Hematopoietic multipotent progenitor cell treated with erythropoietin and hydrocortisone succinate and interleukin-3 and kit ligand, for 15 days (in vitro differentiated cells): ENCODE measurements around the gene LRRFIP2.
"Not testable (repeated sequence)": the region's sequence is repeated elsewhere in the genome, so short reads cannot be mapped to it uniquely, and the experiment has no call there.

ENCODE experiments used
- DNase-seq: peaks from one replicate; pipeline ENCODE4 v3.0.0-alpha.2; 2015; ENCODE audit warnings: low spot score

The LRRFIP2 gene

DNA sequence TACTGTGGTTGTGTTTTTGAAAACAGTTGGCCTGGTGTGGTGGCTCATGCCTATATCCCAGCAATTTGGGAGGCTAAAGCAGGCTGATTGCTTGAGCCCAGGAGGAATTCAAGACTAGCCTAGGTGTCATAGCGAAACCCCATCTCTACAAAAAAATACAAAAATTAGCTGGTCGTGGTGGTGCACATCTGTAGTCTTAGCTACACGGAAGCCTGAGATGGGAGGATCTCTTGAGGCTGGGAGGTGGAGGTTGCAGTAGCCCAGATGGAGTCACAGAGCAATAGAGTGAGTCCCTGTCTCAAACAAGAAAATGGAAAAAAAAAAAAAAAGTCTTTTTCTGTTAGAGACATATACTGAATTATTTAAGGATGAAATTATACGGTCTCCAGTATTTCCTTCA is 14.7 kb upstream of the LRRFIP2 start:
- DNase-seq: no peak

DNA sequence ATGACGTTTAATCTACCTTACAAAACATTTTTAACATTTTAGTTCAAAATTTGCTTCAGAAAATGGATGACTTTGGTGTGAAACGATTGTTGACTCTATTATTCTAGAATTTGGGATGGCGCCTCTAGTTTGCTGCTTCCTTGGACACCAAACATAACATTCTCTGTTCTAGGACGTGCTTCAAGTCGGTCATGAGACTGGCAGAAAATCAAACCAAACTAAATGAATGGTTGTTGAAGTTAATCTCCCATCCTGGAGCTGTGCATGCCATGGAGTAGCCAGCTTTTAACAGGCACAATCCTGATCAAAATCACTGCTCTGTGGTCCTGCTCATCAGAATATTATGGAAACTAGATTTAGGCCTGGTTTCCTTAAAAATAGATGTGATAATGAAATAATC is 9.6 kb upstream of the LRRFIP2 start:
- DNase-seq: no peak

DNA sequence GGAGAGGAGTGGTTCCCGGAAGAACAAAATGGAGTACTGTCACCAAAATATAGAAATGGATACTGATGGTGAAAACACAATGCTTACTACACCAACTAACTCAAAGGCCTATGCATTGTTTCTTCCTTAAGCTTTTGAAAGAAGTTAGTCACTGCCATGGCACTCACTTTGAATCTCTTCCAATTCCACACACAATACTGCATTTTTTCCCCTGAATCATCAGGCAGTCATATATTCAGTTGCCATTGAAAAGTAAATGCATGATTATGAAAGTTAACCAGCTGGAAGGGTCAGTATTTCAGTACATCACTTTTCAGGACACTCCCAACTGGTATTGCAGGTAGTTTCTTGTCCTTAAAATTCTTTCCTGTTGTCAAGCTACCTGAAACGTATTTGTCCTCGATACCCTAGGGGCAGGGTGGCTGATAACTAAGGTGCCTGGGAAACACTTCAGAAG is 9.0 kb upstream of the LRRFIP2 start:
- DNase-seq: no peak

DNA sequence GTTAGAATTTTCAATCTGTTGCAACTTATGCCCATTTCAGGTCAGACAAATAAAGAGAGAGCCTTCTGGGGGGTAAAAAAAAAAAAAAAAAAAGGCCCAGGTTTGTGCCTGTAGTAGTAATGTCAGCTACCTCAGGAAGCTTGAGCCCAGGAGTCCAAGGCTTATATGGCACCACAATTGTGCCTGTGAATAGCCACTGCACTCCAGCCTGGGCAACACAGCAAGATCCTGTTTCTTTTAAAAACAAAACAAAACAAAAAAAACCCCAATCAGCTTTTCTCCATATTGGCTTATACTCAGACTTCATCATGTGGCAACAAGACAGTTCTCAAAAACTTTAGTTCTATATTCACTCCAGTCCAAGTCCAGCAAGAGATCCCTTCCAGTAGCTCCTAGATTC is 8.4 kb upstream of the LRRFIP2 start:
- no peak for DNase-seq

DNA sequence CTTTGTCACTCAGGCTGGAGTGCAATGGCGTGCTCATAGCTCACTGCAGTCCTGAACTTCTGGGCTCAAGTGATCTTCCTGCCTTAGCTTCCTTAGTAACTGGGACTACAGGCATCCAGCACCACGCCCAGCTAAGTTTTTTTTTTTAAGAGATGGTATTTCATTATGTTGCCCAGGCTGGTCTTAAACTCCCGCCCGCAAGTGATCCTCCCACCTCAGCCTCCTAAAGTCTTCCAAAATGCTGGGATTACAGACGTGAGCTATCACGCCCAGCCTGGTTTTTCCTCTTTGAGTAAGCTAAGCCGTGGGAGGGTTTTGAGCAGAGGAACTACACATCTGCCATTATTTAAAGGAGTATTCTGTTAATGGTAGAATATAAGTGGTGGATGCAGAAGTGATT is 7.4 kb upstream of the LRRFIP2 start:
- DNase-seq: no peak

DNA sequence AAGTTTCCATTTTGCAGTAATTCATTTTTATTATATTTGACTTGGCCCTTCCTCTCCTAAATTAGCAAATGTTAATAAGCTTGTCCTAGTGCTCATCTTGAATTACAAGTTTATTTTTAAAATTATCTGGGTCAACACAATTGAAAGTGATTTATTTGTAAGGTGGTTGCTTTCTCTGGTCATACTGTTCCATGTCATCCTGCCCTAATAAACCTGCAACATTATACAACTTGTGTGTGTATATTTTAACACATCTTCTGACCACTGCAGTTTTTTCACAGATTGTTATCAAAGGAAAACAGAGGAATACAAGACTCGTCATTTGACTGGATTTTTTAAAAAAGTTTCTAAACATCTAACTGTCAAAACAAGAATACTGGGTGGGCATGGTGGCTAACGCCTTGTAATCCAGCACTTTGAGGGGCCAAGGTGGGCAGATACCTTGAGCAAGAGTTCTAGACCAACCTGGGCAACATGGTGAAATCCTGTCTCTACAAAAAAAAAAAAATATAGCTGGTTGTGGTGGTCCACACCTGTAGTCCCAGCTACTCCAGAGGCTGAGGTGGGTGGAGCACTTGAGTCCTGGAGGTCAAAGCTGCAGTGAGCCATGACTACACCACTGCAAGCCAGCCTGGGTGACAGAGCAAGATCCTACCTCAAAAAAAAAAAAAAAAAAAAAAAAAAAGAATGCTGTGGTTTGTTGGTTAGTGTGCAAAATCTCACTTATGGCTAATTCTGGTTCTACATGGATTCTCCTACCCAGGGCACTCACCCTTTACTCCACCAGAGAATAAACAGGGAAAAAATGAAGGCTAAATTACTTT is 5.0 kb upstream of the LRRFIP2 start:
- DNase-seq: no peak

DNA sequence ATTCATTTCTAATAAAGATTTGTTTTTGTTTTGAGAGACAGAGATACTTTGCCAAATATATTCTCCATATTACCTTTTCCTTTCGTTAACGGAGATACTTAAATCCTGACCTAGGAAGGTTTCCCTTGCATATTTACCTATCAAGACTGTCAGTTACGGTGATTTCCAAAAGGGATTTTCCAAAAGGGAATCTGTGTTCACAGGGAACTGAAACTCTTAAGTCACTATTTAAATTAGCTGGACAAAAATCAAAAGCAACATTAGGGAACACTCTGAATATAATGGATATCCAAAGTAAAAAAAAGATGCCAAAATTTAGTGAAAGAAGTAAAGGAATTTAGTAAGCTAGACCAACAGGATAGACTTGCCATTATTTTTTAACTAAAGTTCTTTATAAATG is 576 bp downstream of the LRRFIP2 start:
- DNase-seq: no peak

DNA sequence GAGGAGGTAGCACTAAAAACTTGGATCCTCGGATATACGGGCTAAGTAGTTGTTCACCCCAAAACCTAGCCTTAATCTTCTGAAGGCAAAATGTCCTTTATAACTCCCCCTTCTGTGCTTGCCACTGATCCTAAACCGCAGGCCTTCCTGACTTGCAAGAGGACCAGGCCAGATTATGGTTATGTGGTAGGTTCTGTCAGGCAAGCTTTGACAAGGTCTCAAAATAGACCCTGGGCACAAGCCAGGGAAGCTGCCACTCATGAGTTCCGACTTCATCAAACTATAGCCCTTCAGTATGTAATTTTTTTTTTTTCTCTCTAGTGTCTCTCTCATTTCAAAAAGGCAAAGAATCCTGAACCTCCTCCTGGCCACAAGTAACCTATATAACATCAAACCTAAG is 3.2 kb downstream of the LRRFIP2 start:
- no peak for DNase-seq

DNA sequence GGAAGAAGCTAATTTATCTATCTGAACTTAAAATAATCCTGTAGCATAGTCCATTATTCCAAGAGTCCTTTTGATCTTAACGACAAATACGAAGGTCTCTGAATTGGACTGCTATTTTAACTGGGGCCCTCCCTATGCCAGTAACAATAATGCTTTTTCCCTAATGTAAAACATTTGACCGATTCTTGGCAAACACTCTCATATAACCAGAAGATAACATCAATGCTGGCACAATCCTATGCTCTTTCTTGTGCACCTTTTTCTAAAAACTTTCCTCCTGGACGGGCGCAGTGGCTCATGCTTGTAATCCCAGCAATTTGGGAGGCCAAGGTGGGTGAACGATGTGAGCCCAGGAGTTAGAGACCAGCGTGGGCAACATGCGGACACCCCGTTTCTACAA is 3.9 kb downstream of the LRRFIP2 start:
- no peak for DNase-seq

DNA sequence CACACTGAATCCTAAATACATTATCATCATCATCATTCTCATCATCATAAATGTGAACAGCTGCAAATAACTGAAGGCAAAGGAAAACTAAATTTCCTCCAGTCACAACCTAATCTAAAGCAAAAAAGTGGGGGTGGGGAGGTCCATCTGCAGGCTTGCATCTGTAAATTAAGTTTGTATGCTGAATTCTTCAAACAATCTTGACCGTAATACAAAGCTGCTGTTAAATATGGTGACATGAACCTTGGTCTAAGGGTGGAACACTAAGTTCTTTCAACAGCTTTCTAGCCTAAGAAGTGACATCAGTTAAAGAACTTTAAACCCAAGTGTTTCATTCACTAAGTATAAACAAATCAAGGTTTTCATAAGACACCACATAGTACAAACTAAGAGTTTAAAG is 4.3 kb downstream of the LRRFIP2 start:
- DNase-seq: no peak

DNA sequence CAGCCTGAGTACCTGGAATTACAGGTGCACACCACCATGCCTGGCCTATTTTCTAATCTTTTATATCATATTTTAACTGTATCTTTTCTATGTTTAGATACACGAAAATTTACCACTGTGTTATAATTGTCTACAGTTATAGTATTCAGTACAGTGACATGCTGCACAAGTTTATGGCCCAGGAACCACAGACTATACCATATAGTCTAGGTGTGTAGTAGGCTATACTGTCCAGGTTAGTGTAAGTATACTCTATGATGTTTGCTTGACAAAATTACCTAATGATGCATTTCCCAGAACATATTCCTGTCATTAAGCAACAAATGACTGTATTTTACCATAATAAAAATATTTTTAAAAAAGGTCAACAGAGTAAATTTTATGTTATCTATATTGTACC is 5.5 kb downstream of the LRRFIP2 start:
- DNase-seq: no peak

DNA sequence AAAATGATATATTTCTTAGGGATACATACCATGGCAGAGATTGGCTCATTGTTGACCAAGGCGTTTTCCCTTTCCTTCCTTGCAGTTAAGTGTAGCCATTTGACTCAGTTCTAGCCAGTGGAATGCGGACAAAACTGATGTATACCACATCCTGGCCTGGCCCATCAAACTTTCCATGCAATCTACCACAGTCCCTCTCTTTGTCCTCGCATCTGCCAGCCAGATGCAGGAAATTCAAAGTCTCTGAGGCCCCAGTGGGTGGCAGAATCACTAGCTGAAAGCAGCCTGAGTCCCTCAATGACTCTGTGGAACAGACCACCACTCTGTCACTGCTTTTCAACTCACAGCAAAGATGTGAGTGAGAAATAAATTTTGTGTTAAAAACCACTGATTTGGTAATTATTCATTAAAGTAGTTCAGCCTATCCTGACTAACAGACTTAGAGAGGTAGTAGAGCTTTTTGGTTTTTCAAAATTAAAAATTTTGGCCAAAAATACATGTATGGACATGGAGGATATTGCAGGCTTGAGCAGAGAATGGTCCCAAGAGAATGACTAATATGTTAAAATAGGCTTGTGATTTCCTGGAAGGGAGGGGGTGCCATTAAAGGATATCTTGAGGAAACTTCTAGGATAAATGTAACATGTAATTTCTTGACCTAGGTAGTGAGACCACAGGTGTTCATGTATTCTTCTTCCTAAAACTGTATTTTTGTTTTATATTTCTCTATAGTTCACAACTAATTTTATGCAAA is 10.9 kb downstream of the LRRFIP2 start:
- DNase-seq: no peak

DNA sequence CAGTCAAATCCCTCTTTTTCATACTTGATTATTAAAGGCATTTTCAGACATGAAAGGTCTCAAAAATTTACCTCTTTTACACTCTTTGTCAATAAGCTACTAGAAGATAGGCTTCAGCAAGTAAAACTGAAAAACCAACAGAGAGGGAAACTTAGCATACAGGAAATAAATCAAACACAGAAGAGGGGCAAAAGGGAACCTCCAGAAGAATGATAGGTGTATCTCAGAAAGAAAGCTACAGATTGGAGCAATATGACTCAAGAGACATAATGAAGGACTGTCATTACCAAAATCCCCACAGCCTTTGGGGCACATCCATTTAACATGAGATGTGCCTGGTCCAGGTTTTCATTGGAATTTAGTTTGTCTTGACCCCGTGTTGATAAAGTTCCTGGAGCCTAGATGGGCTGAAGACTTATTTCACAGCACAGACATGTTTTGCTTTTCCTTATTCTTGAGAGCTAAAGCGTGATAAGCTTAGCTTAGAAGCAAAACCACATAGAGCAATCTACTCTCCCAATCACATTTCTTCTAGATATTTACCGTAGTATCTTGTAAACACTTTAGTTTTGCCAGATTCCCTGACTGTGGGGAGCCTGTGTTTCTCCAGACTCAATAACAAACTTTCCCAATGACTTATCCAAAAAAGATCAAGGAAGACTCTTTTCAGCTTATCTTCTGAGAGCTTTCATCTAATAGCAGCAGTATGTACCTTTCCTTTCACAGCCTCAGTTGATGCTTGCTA is 11.7 kb downstream of the LRRFIP2 start:
- DNase-seq: no peak

DNA sequence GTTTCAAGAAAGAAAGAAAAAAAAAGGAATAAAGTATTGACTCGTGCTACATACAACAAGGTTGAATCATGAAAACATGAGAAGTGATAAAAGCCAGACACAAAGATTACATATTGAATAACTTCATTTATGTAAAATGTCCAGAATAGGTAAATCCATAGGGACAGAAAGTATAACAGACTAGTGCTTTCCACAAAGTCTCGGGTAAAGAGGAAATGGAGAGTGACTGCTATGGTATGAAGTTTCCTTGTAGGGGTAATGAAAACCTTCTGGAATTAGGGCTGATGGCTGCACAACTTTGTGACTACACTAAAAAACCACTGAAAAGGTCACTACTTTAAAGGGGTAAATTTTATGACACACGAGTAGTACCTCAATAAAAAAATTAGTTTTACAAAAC is 13.0 kb downstream of the LRRFIP2 start:
- DNase-seq: no peak

DNA sequence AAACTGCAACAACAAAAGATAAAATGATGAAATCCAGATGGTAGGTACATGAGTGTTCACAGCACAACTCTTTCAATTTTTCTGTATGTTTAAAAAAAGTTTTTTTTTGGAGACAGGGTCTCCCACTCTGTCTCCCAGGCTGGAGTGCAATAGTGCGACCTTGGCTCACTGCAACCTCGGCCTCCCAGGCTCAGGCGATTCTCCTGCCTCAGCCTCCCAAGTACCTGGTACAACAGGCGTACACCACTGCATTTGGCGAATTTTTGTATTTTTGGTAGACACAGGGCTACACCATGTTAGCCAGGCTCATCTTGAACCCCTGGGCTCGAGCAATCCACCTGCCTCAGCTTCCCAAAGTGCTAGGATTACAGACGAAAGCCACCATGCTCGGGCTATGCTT is 18.6 kb downstream of the LRRFIP2 start:
- DNase-seq: no peak

DNA sequence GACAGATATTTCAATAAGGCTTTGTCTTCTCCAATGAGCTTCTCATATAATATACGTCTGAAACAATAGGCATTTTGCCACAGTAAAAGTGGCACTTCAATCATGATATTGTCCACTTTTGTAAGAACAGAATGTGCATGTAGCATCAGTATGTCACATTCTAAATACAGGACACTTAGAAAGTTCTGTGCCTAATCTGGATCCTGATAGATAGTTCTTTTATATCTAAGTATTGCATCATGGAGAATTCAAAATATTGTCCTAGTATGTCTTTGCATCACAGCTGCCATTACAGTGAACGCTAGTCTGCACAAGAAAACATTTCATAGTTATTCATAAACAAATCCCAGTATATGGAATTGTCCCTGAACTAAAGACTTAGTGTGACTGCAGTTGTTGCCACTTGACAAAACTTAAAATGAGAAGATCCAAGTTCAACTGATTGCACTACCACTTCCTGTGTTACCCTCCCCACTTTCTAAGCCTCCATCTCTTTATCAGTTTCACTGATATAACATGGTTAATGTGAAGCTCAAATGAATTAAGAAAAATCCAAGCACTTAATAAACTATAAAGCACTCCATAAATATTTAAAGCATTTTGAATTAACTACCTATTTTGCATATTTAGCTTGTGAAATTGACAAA is 19.6 kb downstream of the LRRFIP2 start:
- no peak for DNase-seq

DNA sequence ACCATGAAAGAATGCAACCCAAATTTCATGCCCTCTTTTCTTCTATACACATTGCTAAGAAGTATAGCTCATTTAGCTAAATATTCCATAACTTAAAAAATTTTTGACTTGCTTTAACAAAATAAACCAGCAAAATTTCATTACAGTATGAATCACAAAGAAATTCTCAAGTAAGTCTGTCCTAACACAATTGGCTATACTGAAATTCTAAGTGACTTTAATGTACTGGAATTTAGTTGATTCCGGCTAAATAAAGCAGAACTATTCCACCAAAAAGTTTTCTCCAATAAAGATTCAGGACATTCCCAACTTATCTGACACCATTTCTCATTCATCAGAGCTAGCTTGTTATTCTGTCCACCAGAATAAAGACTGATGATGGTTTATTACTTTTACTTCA is 23.8 kb downstream of the LRRFIP2 start:
- DNase-seq: no peak

DNA sequence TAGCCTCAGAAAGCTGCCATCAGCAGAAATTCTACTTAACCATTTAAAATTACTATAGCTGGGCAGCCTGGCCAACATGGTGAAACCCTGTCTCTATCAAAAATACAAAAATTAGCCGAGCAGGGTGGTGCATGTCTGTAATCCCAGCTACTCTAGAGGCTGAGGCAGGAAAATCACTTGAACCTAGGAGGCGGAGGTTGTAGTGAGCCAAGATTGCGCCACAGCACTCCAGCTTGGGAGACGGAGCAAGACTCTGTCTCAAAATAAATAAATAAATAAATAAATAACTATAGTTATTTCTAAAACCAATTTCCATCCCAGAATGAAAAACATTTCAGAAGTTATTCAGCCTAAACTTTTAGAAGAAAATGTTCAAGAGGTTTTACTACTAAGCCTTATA is 25.1 kb downstream of the LRRFIP2 start:
- DNase-seq: no peak

DNA sequence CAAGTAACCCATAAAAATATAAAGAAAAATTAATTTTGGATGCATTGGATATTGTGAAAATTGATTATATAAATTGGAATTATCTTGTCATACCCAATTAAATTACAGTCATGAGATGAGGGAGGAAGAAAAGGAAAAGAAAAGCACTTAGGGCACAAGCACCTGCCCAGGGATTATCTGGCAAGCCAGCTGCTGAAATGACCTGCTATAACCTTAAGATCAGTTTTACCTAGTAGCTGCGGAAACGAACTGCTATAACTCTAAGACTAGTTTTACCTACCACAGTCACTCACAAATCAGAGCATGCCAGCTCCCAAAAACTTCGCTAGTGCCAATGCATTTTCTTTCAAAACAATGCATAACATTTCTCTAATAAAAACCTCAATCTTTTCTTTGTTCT is 26.2 kb downstream of the LRRFIP2 start:
- no peak for DNase-seq

DNA sequence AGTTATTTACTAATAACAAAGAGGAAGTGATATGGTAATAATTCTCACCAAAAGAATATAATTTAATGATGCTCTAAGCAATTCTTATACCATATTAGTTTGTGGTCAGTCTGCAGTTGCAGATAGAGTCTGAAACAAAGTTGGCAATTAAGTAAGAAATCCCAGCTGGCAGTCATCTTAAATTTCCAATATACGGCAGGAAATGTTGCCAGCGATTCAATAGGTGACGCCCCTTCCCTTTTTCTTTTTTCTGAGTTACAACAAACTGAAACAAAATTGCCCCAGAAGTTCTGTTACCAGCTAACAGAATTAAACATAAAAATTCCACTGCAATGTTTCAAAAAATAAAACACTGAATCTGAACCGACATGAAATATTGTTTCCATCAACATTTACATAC is 26.7 kb downstream of the LRRFIP2 start:
- no peak for DNase-seq

DNA sequence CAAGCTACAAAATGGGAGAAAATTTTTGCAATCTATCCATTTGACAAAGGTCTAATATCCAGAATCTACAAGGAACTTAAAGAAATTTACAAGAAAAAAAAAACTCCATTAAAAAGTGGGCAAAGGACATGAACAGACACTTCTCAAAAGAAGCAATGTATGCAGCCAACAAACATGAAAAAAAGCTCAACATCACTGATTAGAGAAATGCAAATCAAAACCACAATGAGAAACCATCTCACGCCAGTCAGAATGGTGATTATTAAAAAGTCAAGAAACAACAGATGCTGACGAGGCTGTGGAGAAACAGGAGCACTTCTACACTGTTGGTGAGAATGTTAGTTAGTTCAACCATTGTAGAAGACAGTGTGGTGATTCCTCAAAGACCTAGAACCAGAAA is 27.5 kb downstream of the LRRFIP2 start:
- not testable (repeated sequence) for DNase-seq

DNA sequence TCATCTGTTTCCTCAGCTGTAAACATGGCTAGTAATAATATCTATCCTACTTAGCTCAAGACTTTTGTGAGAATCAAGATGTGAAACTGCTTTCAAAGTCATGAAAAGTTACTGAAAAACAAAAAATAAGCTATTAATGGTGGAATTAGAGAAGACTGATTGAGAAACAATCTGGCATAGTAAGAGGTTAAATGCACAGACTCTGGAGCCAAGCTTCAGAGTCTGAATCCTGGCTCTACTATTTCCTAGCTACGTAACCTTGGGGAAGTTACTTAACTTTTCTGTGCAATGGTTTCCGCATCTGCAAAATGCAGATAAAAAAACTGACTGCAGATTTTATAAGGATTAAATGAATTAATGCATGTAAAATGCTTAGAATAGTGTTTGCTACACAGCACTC is 28.8 kb downstream of the LRRFIP2 start:
- no peak for DNase-seq
